ENCODE data around the gene SREBF2. TPM values are rescaled to one million over a fixed set of nuclear protein-coding genes. Genes with fewer than 3 reads are reported as not detected.

Gene SREBF2
- total RNA-seq, 1 donor from 2014 or later = 119 TPM

GRCh38 chr22:41917903-41918791 is 85.2 kb downstream of the SREBF2 start:
- peaks cover 22% of the 10 kb centered on the region for H3K27me3 Mint-ChIP-seq (ENCODE audit: unreplicated experiment)
- H3K36me3 Mint-ChIP-seq (ENCODE audit: unreplicated experiment) = no peaks in the 10 kb centered on the region
- no peak for TF ChIP-seq CTCF (IDR thresholded peaks at IDR 0.05)
- DNase-seq (ENCODE audit: extremely low spot score, unreplicated experiment) = peak; percentile 89
- H3K4me1 Mint-ChIP-seq (ENCODE audit: unreplicated experiment) = peaks cover 24% of the 10 kb centered on the region
- peak overlapping the region; percentile 14 for H3K4me3 Mint-ChIP-seq (ENCODE audit: unreplicated experiment)
- no peaks in the 10 kb centered on the region for H3K9me3 Mint-ChIP-seq (ENCODE audit: unreplicated experiment)
- peak overlapping the region; percentile 34 for H3K27ac Mint-ChIP-seq (ENCODE audit: unreplicated experiment)

GRCh38 chr22:41919357-41920224 is 86.7 kb downstream of the SREBF2 start:
- peak overlapping the region; percentile 26 for H3K4me3 Mint-ChIP-seq (ENCODE audit: unreplicated experiment)
- peaks cover 19% of the 10 kb centered on the region for H3K27me3 Mint-ChIP-seq (ENCODE audit: unreplicated experiment)
- no peak overlapping the region for H3K27ac Mint-ChIP-seq (ENCODE audit: unreplicated experiment)
- H3K9me3 Mint-ChIP-seq (ENCODE audit: unreplicated experiment) = no peaks in the 10 kb centered on the region
- no peak for DNase-seq (ENCODE audit: extremely low spot score, unreplicated experiment)
- peaks cover 23% of the 10 kb centered on the region for H3K4me1 Mint-ChIP-seq (ENCODE audit: unreplicated experiment)
- H3K36me3 Mint-ChIP-seq (ENCODE audit: unreplicated experiment) = no peaks in the 10 kb centered on the region
- no peak for TF ChIP-seq CTCF (IDR thresholded peaks at IDR 0.05)

- no peak for TF ChIP-seq CTCF (IDR thresholded peaks at IDR 0.05)
- no peak overlapping the region for H3K27ac Mint-ChIP-seq (ENCODE audit: unreplicated experiment)
- DNase-seq (ENCODE audit: extremely low spot score, unreplicated experiment) = no peak
- H3K27me3 Mint-ChIP-seq (ENCODE audit: unreplicated experiment) = peaks cover 22% of the 10 kb centered on the region
- no peaks in the 10 kb centered on the region for H3K9me3 Mint-ChIP-seq (ENCODE audit: unreplicated experiment)
- H3K4me3 Mint-ChIP-seq (ENCODE audit: unreplicated experiment) = no peak overlapping the region
- H3K4me1 Mint-ChIP-seq (ENCODE audit: unreplicated experiment) = peaks cover 23% of the 10 kb centered on the region
- no peaks in the 10 kb centered on the region for H3K36me3 Mint-ChIP-seq (ENCODE audit: unreplicated experiment)
Measured at GRCh38 chr22:41920271-41920976, 87.5 kb downstream of the SREBF2 start.

GRCh38 chr22:41922328-41922727 is 89.4 kb downstream of the SREBF2 start:
- Mint-ChIP-seq H3K36me3 (ENCODE audit: unreplicated experiment) (no peaks in the 10 kb centered on the region), H3K27ac (ENCODE audit: unreplicated experiment) (no peak overlapping the region), H3K27me3 (ENCODE audit: unreplicated experiment) (peaks cover 14% of the 10 kb centered on the region), H3K4me1 (ENCODE audit: unreplicated experiment) (peaks cover 19% of the 10 kb centered on the region), H3K4me3 (ENCODE audit: unreplicated experiment) (no peak overlapping the region), H3K9me3 (ENCODE audit: unreplicated experiment) (no peaks in the 10 kb centered on the region)
- TF ChIP-seq CTCF (IDR thresholded peaks at IDR 0.05) = no peak
- DNase-seq (ENCODE audit: extremely low spot score, unreplicated experiment) = no peak
